ENCODE data around the gene SAMD15.

The SAMD15 gene

DNA sequence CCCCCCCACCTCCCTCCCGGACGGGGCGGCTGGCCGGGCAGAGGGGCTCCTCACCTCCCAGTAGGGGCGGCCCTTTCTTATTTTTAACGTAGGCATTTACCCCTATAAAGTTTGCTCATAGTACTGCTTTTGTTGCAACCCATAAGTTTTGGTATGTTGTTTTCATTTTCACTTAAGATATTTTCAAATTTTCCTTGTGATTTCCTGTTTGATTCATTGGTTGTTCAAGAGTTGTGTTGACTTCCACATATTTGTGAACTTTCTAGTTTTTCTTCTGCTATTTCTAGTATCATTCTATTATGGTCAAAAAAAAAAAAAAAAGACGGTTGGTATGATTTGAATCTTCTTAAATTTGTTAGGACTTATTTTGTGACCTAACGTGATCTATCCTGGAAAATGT is 39.7 kb downstream of the SAMD15 start:
- ATAC-seq (ENCODE audit: insufficient read depth, low read depth): no peak

DNA sequence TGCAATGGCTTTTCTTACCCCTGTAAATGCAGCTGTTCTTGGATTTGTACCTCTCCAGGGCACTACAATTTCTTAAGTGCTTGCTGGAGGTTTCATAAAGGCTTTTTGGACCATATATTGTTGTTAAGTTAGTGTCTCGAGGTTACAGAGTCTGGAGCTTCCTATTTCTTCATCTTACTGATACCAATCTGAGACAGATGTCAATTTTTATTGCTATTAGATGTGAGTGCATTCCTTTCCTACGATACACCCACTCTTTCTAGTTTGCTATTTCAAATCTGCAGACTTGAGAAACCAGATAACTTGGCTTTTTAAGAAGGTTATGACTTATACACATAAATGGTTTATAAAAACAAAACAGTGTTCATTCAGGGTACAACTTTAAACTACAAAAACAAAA is 44.0 kb downstream of the SAMD15 start:
- no peak overlapping the region for H3K4me2 ChIP-seq (ENCODE audit: insufficient read depth, low read length)
- H3K27ac ChIP-seq (ENCODE audit: low read length): no peak overlapping the region
- TF ChIP-seq, protein P1, sequence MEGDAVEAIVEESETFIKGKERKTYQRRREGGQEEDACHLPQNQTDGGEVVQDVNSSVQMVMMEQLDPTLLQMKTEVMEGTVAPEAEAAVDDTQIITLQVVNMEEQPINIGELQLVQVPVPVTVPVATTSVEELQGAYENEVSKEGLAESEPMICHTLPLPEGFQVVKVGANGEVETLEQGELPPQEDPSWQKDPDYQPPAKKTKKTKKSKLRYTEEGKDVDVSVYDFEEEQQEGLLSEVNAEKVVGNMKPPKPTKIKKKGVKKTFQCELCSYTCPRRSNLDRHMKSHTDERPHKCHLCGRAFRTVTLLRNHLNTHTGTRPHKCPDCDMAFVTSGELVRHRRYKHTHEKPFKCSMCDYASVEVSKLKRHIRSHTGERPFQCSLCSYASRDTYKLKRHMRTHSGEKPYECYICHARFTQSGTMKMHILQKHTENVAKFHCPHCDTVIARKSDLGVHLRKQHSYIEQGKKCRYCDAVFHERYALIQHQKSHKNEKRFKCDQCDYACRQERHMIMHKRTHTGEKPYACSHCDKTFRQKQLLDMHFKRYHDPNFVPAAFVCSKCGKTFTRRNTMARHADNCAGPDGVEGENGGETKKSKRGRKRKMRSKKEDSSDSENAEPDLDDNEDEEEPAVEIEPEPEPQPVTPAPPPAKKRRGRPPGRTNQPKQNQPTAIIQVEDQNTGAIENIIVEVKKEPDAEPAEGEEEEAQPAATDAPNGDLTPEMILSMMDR (IDR thresholded peaks at IDR 0.05; ENCODE audit: borderline replicate concordance, extremely low read depth, low read length, poor library complexity, severe bottlenecking): no peak
- TF ChIP-seq EZH2 (IDR thresholded peaks at IDR 0.05; ENCODE audit: borderline replicate concordance, low read depth, low read length, severe bottlenecking): no peak
- H3K9ac ChIP-seq (ENCODE audit: low read depth, low read length): no peak overlapping the region
- H3K27me3 ChIP-seq (ENCODE audit: insufficient read depth, low read length, poor library complexity): no peaks in the 10 kb centered on the region
- peaks cover 34% of the 10 kb centered on the region for H3K36me3 ChIP-seq (ENCODE audit: insufficient read depth, low read length)
- H3K79me2 ChIP-seq (ENCODE audit: insufficient read depth, low read length): no peaks in the 10 kb centered on the region
- ATAC-seq (ENCODE audit: insufficient read depth, low read depth): no peak
- peaks cover 6% of the 10 kb centered on the region for H3K9me3 ChIP-seq (ENCODE audit: insufficient read depth, low read length, severe bottlenecking)
- DNase-seq: no peak
- H4K20me1 ChIP-seq (ENCODE audit: insufficient read depth, low read length): no peaks in the 10 kb centered on the region
- no peak overlapping the region for H3K4me3 ChIP-seq (ENCODE audit: low read depth in 1 of 2, low read length in 2 of 2)
- H3K4me1 ChIP-seq (ENCODE audit: insufficient read depth, low read length): no peaks in the 10 kb centered on the region
- H2AFZ ChIP-seq (ENCODE audit: low read depth, low read length): no peak overlapping the region

More for the DNA sequence above, 39.7 kb downstream of the SAMD15 start:
- Histone ChIP-seq H3K79me2 (ENCODE audit: insufficient read depth, low read length) (no peaks in the 10 kb centered on the region), H3K9me3 (ENCODE audit: insufficient read depth, low read length, severe bottlenecking) (peaks cover 6% of the 10 kb centered on the region), H3K4me3 (ENCODE audit: low read depth in 1 of 2, low read length in 2 of 2) (no peak overlapping the region), H3K4me1 (ENCODE audit: insufficient read depth, low read length) (no peaks in the 10 kb centered on the region), H4K20me1 (ENCODE audit: insufficient read depth, low read length) (no peaks in the 10 kb centered on the region), H3K9ac (ENCODE audit: low read depth, low read length) (no peak overlapping the region), H3K4me2 (ENCODE audit: insufficient read depth, low read length) (no peak overlapping the region), H3K27ac (ENCODE audit: low read length) (no peak overlapping the region), H3K27me3 (ENCODE audit: insufficient read depth, low read length, poor library complexity) (no peaks in the 10 kb centered on the region), H3K36me3 (ENCODE audit: insufficient read depth, low read length) (no peaks in the 10 kb centered on the region), H2AFZ (ENCODE audit: low read depth, low read length) (no peak overlapping the region)
- no peak for TF ChIP-seq EZH2 (IDR thresholded peaks at IDR 0.05; ENCODE audit: borderline replicate concordance, low read depth, low read length, severe bottlenecking)
- TF ChIP-seq, protein P1 (IDR thresholded peaks at IDR 0.05; ENCODE audit: borderline replicate concordance, extremely low read depth, low read length, poor library complexity, severe bottlenecking): no peak
- DNase-seq: no peak

DNA sequence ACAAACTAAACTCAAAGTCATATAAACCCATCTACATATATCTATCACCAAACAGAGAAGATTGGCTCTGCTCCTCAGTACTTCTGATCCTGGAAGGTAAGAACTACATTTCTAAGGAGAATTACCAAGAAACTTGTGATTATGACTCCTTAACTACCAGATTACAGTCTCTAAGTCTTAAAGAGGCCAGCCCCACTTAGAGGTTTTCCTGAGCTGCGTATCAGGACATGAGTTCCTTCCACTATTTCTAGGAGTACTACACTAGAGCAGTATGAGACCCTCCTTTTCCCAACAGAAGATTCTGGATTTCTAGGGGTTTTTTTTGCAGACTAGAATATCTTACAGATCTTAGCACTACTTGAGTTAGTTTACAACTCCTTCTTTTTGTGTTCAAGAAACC is 46.2 kb downstream of the SAMD15 start, which contains the start of gene NOXRED1:
TSS of gene NOXRED1 (minus strand) at position 101 of the 400 bp plus-strand sequence. CDS start 634 bp downstream, outside the sequence.
- no peaks in the 10 kb centered on the region for H3K4me1 ChIP-seq (ENCODE audit: insufficient read depth, low read length)
- no peak within 1 kb of the TSS for H3K9ac ChIP-seq (ENCODE audit: low read depth, low read length)
- no peak within 1 kb of the TSS for H3K4me3 ChIP-seq (ENCODE audit: low read depth in 1 of 2, low read length in 2 of 2)
- peaks cover 6% of the 10 kb centered on the region for H3K9me3 ChIP-seq (ENCODE audit: insufficient read depth, low read length, severe bottlenecking)
- no peaks in the 10 kb centered on the region for H3K79me2 ChIP-seq (ENCODE audit: insufficient read depth, low read length)
- no peaks in the 10 kb centered on the region for H3K27me3 ChIP-seq (ENCODE audit: insufficient read depth, low read length, poor library complexity)
- ATAC-seq (ENCODE audit: insufficient read depth, low read depth): no peak
- H4K20me1 ChIP-seq (ENCODE audit: insufficient read depth, low read length): no peaks in the 10 kb centered on the region
- H3K4me2 ChIP-seq (ENCODE audit: insufficient read depth, low read length): no peak within 1 kb of the TSS
- peaks cover 55% of the 10 kb centered on the region for H3K36me3 ChIP-seq (ENCODE audit: insufficient read depth, low read length)
- H3K27ac ChIP-seq (ENCODE audit: low read length): no peak within 1 kb of the TSS
- no peak for DNase-seq
- no peak for TF ChIP-seq EZH2 (IDR thresholded peaks at IDR 0.05; ENCODE audit: borderline replicate concordance, low read depth, low read length, severe bottlenecking)
- TF ChIP-seq, protein P1 (IDR thresholded peaks at IDR 0.05; ENCODE audit: borderline replicate concordance, extremely low read depth, low read length, poor library complexity, severe bottlenecking): no peak
- no peak within 1 kb of the TSS for H2AFZ ChIP-seq (ENCODE audit: low read depth, low read length)

DNA sequence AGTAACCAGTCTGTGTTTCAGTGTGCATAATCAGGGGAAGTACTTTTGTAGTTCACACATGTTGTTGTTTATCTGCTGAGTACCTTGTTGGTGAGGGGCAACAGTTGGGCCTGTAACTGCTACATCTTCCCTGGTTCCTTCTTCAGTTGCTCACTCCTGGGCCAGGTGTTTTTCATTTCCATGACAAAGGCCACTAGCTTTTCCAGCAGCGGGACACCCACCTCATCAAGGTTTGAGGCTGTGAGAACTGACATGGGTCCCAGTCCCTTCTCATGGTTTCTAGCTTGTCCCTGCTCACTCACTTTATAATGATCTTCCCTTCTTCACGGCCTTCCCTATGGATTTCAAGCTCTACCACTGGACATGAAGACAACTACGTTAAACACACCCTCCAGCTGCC is 47.7 kb downstream of the SAMD15 start:
- Histone ChIP-seq H3K9ac (ENCODE audit: low read depth, low read length) (no peak overlapping the region), H3K4me2 (ENCODE audit: insufficient read depth, low read length) (no peak overlapping the region), H3K27ac (ENCODE audit: low read length) (no peak overlapping the region), H2AFZ (ENCODE audit: low read depth, low read length) (no peak overlapping the region), H4K20me1 (ENCODE audit: insufficient read depth, low read length) (no peaks in the 10 kb centered on the region), H3K4me3 (ENCODE audit: low read depth in 1 of 2, low read length in 2 of 2) (no peak overlapping the region), H3K36me3 (ENCODE audit: insufficient read depth, low read length) (peaks cover 70% of the 10 kb centered on the region), H3K4me1 (ENCODE audit: insufficient read depth, low read length) (no peaks in the 10 kb centered on the region), H3K9me3 (ENCODE audit: insufficient read depth, low read length, severe bottlenecking) (peaks cover 2% of the 10 kb centered on the region), H3K27me3 (ENCODE audit: insufficient read depth, low read length, poor library complexity) (no peaks in the 10 kb centered on the region), H3K79me2 (ENCODE audit: insufficient read depth, low read length) (no peaks in the 10 kb centered on the region)
- TF ChIP-seq EZH2 (IDR thresholded peaks at IDR 0.05; ENCODE audit: borderline replicate concordance, low read depth, low read length, severe bottlenecking): no peak
- TF ChIP-seq, protein P1 (IDR thresholded peaks at IDR 0.05; ENCODE audit: borderline replicate concordance, extremely low read depth, low read length, poor library complexity, severe bottlenecking): no peak
- DNase-seq (no peak), ATAC-seq (ENCODE audit: insufficient read depth, low read depth) (no peak)

Data from DND-41 (cell line).